GM13976 (cell line): ENCODE results near the gene MICA.
A peak's percentile ranks its signal among the peaks of the same experiment; 100 is the strongest.
"Not testable (repeated sequence)": the region's sequence is repeated elsewhere in the genome, so short reads cannot be mapped to it uniquely, and the experiment has no call there.

Source experiments
- DNase-seq: peaks from one replicate; pipeline ENCODE4 v3.0.0; 2012; ENCODE audit warnings: low spot score
- in situ Hi-C: fragments of 300-500 bp; cut with MboI; formaldehyde crosslinking; loops from one replicate; pipeline ENCODE4 v1.12.0; 2022; ENCODE audit warnings: low sequenced_read_pairs, mixed read lengths, inconsistent platforms; ENCODE audit not compliant: unreplicated experiment
- TF ChIP-seq, protein P1 (sequence below): IDR thresholded peaks from 2 replicates; pipeline ENCODE4 v1.5.1; 2012; ENCODE audit warnings: borderline replicate concordance, mild to moderate bottlenecking; ENCODE audit not compliant: insufficient read depth; ENCODE audit errors: extremely low read depth, missing control alignments, control extremely low read depth

MICA gene

GRCh38 chr6:31399589-31400466, 3.6 kb upstream of the MICA start:
- in situ Hi-C loops, result loop anchor here (5.0 kb wide), 1 partner anchor 42 kb away; no protein-coding TSS in a partner anchor
- TF ChIP-seq, protein P1, sequence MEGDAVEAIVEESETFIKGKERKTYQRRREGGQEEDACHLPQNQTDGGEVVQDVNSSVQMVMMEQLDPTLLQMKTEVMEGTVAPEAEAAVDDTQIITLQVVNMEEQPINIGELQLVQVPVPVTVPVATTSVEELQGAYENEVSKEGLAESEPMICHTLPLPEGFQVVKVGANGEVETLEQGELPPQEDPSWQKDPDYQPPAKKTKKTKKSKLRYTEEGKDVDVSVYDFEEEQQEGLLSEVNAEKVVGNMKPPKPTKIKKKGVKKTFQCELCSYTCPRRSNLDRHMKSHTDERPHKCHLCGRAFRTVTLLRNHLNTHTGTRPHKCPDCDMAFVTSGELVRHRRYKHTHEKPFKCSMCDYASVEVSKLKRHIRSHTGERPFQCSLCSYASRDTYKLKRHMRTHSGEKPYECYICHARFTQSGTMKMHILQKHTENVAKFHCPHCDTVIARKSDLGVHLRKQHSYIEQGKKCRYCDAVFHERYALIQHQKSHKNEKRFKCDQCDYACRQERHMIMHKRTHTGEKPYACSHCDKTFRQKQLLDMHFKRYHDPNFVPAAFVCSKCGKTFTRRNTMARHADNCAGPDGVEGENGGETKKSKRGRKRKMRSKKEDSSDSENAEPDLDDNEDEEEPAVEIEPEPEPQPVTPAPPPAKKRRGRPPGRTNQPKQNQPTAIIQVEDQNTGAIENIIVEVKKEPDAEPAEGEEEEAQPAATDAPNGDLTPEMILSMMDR, result peak; percentile 86
- peak; percentile 75 for DNase-seq

GRCh38 chr6:31400467-31401289, 2.7 kb upstream of the MICA start:
- TF ChIP-seq, protein P1, result no peak
- DNase-seq, result peak; percentile 76
- in situ Hi-C loops, result no loop called here

GRCh38 chr6:31401403-31401802, 2.0 kb upstream of the MICA start:
- in situ Hi-C loops, result no loop called here
- TF ChIP-seq, protein P1, result no peak
- no peak for DNase-seq

DNA sequence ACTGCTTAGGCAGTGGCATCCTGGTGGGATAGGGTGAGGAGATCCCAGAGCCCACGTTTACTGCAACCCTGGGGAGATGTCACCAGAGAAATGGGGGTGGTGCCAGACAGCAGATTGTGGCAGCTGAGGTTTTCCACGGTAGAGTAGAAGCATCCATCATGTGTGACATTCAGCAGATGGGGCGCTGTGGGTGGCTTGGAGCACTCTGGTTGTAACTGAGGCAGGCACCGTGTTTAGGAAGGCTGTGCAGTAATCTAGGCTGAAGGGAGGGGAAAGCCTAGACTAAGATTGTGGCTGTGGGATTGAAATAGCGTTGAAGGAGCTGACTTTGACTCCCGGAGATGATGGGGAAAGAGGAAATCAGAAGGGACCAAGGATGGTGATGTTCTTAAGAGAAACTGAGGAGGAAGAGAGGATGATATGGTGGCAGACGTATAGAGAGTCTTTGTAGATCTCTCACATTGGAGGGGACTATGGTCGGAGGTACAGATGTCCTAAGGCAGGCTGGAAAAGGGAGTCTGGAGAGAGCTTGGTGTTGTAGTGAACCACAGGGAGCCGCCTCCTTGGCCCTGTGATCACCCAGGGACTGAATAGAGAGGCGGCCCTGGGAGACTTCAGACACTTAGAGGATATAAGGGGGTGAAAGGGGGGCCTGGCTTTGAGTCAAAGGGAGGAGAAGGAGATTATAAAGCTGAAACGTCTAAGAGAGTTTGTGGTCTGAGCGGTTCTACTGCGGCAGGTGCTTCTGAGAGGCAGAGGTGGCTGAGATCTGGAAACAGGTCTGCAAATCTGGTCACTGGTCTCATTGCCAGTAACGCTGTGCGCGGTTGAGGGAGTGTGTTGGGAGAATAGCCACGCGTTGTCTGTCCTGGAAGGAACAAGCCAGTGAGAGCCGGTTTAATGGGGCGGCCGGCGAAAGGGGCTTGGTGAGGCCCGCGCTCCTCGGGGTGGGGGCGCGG, 792 bp upstream of the MICA start:
- TF ChIP-seq, protein P1, result no peak
- in situ Hi-C loops, result no loop called here
- peak; percentile 32 for DNase-seq

DNA sequence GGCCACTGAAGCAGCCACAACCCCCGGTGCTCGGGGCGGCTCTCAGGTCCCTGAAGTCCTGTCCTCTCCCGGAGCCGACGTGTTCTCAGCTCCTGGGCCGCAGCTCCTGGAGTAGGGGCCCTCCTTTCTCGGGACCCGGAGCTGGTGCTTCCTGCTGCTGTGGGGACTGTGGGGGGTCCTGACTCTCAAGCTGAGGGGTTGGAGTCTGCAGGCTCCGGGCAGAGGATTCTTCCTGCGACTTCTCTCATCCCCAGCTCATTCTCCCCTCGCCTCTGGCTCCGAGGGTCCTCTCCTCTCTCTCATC, 618 bp downstream of the MICA start:
- in situ Hi-C loops, DNase-seq: not testable (repeated sequence)

GRCh38 chr6:31405996-31406395, 2.6 kb downstream of the MICA start:
- in situ Hi-C loops, result no loop called here
- TF ChIP-seq, protein P1, result no peak
- DNase-seq, result no peak

DNA sequence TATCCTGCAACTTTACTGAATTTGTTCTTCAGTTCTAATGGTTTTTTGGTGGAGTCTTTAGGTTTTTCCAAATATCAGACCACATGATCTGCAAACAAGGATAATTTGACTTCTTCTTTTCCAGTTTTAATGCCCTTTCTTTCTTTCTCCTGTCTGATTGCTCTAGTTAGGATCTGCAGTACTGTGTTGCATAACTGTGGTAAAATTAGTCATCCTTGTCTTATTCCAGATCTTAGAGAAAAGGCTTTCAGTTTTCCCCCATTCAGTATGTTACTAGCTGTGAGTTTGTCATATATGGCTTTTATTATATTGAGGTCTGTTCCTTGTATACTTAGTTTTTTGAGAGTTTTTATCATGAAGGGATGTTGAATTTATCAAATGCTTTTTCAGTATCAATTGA, 4.3 kb downstream of the MICA start:
- TF ChIP-seq, protein P1, result no peak
- in situ Hi-C loops, result no loop called here

More for the DNA sequence above, 4.3 kb downstream of the MICA start:
- DNase-seq, result no peak
